IPS-11a (cell line): ENCODE data around the gene BPI.
"Not testable (repeated sequence)": the region's sequence is repeated elsewhere in the genome, so short reads cannot be mapped to it uniquely, and the experiment has no call there.

ENCODE experiments used
- H3K4me3 ChIP-seq: one replicate; pipeline ENCODE4 v1.5.1; 2013; ENCODE audit warnings: low read depth, low read length, control low read depth

BPI gene

GRCh38 chr20:38355161-38356012 lies 51.4 kb downstream of the BPI start:
- H3K4me3 ChIP-seq = no peak overlapping the region

- H3K4me3 ChIP-seq = no peak overlapping the region
Measured at GRCh38 chr20:38357653-38358207, 53.8 kb downstream of the BPI start.

- no peak overlapping the region for H3K4me3 ChIP-seq
Measured at GRCh38 chr20:38358556-38358955, 54.6 kb downstream of the BPI start.

GRCh38 chr20:38363004-38363747 lies 59.2 kb downstream of the BPI start:
- no peak overlapping the region for H3K4me3 ChIP-seq

GRCh38 chr20:38369389-38369788 lies 65.4 kb downstream of the BPI start:
- H3K4me3 ChIP-seq = no peak overlapping the region

GRCh38 chr20:38372806-38373205 lies 68.8 kb downstream of the BPI start:
- H3K4me3 ChIP-seq = no peak overlapping the region

GRCh38 chr20:38373231-38373867 lies 69.4 kb downstream of the BPI start:
- no peak overlapping the region for H3K4me3 ChIP-seq

GRCh38 chr20:38373898-38374297 lies 69.9 kb downstream of the BPI start:
- H3K4me3 ChIP-seq = no peak overlapping the region

GRCh38 chr20:38377039-38377685 lies 73.2 kb downstream of the BPI start:
- H3K4me3 ChIP-seq = no peak overlapping the region

GRCh38 chr20:38377838-38378237 lies 73.9 kb downstream of the BPI start:
- not testable (repeated sequence) for H3K4me3 ChIP-seq

- H3K4me3 ChIP-seq = no peak overlapping the region
Measured at GRCh38 chr20:38383147-38383546, 79.2 kb downstream of the BPI start.

- no peak overlapping the region for H3K4me3 ChIP-seq
Measured at GRCh38 chr20:38386004-38386403, 82.0 kb downstream of the BPI start.

- no peak overlapping the region for H3K4me3 ChIP-seq
Measured at GRCh38 chr20:38386851-38387250, 82.9 kb downstream of the BPI start.
